HG03108 (cell line): ENCODE data around the gene B3GALT4.
"Not testable (repeated sequence)": the region's sequence is repeated elsewhere in the genome, so short reads cannot be mapped to it uniquely, and the experiment has no call there.

Experiments used
- ATAC-seq: cut with Tn5 transposase; IDR thresholded peaks from one replicate; pipeline ENCODE4 v1.9.1; 2021; ENCODE audit warnings: moderate library complexity; ENCODE audit not compliant: unreplicated experiment

Gene B3GALT4

DNA sequence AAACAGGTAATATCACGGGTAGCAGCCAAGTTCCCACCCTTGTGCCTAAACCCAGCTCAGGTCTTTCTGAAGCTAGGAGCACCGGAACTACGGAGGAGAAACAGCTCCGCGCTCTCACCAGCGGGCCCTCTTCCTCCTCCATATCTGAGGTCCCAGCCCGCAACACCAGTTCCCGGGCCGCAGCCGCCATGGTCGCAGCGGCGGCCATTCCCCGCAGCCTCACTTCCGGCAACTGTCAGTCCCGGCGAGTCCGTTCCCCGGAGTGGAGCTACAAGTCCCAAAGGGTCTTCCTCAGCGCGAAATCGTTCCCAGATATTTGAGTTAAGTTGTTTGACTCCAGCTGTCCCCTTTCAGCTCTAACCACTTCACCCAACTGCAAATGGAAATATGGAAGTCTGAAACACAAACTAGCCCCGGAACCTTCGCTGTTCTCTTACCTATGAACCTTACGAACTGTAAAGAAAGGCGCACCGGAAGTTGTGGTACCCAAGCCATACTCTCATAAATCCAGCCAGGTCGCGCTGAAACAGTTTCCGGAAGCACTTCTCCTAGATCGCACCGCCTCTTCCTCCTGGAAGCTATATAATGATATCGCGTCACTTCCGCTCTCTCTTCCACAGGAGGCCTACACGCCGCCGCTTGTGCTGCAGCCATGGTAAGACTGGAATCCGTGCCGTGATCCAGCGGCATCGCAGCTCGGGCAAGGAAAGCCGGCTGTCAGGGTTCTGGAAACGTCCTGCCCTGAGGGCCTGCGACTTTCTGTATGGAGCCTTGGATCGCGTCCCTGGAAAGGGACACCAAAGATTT, 5.3 kb upstream of the B3GALT4 start, which contains the start of the genes RPS18 and VPS52:
Gene RPS18, plus strand, starts transcription at position 608 of the 807 bp plus-strand sequence. Its CDS starts 45 bp downstream, at position 653.
Gene VPS52, minus strand, starts transcription at position 409 of the 807 bp plus-strand sequence. Its CDS starts 201 bp downstream, at position 208.
- peak; percentile 82 for ATAC-seq

DNA sequence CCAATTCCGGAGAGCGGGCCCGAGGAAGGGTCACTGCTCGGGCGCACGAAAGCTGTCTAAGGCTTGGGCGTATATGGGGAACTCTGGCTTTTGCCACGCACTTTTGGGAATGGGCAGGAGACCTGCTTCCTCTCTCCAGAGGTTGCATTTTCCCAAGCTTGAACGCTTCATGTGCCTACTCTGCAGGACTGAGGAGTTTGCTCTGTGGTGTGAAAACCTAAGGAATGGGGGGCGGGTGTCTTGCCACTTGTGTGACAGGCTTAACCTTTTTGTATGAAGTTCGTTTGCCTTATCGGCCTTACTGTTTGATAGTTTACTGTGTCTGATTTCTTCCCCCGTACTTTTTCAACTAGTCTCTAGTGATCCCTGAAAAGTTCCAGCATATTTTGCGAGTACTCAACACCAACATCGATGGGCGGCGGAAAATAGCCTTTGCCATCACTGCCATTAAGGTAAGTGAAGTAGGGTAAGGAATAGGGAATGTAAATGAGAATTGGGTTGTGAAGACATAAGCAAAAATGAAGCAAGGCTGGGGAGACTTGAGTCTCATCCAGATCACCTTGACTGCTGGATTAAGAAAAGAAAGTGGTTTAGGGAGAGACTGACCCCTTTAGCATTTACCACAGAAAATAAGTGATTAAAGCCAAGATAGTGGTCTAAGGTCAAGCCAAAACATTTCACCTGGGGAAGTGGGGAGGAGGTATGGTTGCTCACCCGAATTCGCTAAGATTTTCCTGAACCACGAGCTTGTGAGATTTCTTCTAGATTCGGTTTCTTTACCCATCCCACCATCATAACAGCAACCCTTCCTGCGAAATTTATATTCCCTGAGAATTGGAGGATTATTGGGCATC, 4.4 kb upstream of the B3GALT4 start:
- no peak for ATAC-seq

DNA sequence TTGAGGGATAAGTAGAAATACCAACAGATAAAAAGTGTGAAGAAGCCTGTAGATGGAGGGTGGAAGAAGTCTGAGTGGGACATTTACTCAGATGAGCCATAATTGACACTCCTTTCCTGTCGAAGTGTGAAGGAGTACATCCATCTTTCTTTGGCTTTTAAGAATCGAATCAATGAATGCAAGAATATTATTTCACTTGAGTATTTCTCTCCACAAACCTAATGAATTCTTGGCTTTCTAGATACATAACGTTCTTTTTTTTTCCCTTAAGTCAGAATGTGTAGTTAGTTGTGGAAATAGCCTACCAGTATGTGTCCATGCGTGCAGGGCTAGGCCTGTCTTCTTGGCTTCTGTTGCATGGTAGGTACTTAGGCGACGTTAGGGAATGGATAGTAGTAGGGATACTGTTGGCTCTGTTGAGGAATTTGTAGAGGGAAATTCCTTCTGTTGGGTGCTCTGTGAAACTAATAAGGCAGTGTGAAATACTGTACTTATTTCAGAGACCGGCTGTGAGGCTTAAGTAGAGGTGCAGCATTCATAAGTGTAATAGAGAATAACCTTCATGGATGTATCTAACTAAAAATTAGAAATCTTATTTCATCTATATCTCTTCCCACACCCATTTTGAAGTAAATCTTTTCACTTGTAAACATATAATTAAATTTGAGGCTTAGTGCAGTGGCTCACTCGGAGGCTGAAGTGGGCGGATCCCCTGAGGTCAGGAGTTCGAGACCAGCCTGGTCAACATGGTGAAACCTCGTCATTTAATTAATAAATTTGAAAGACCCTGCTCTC, 3.6 kb upstream of the B3GALT4 start:
- no peak for ATAC-seq

- ATAC-seq, result no peak
These were observed 2.7 kb upstream of the B3GALT4 start for GRCh38 chr6:33273924-33274902.

- not testable (repeated sequence) for ATAC-seq
These were observed 935 bp upstream of the B3GALT4 start for GRCh38 chr6:33275795-33276580.

DNA sequence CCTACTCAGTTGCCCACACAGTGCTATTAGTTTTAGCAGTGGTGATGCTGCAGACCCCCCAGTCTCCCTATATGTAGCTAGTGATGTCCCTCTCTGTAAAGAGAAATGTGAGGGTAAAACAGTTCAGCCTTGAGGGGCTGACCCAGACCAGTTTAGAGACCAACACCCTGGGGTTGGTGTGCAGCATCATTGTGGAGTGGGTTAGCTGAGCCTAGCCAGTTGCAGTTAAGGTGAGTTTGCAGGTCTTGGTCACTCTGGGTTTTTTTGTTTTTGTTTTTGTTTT, 401 bp upstream of the B3GALT4 start:
- no peak for ATAC-seq

- no peak for ATAC-seq
These were observed 904 bp downstream of the B3GALT4 start for GRCh38 chr6:33277663-33278391.

DNA sequence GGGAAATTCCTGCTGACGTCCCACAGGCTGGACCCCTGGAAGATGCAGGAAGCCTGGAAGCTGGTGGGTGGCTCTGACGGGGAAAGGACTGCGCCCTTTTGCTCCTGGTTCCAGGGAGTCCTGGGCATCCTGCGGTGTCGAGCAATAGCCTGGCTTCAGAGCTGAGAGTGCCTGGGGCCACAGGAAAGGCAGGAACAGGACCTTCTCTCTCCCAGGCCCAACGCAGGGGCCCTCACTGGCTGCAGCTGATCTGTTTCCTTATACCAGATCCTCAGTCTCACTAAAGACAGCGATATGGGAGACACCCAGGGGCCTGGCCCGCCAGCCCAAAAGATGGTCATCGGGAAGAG, 1.4 kb downstream of the B3GALT4 start:
- no peak for ATAC-seq

DNA sequence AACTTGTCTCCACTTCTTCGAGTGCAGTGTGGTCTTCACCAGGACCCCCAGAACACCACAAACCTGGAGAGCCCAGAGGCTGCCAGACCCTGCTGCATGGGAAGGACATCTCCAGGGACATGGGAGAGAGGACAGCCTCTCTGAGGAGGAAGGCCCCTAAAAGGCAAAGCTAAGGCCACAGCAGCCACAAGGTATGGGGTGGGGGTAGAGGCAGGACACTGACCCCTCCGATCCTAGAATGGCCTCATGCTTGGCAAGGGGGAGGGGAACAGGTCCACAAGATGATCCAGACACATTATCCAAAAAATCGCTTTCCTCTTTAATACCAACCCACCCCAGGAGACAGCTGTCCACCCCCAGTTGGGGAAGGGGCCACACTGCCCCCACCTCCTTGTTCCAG, 1.9 kb downstream of the B3GALT4 start:
- no peak for ATAC-seq

- no peak for ATAC-seq
These were observed 2.4 kb downstream of the B3GALT4 start for GRCh38 chr6:33279257-33279695.

- ATAC-seq, result no peak
These were observed 3.1 kb downstream of the B3GALT4 start for GRCh38 chr6:33279971-33280511.

- no peak for ATAC-seq
These were observed 3.6 kb downstream of the B3GALT4 start for GRCh38 chr6:33280539-33280938.

DNA sequence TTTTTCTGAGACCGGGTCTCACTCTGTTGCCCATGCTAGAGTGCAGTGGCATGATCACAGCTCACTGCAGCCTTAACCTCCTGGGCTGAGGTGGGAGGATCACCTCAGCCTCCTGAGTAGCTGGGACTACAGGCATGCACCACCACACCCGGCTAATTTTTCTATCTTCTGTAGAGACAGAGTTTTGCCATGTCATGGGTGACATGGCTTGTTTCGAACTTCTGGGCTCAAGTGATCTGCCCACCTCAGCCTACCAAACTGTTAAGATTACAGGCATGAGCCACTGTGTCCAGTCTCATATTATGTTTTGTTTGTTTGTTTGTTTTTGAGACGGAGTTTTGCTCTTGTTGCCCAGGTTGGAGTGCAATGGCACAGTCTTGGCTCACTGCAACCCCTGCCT, 8.3 kb downstream of the B3GALT4 start:
- ATAC-seq, result not testable (repeated sequence)

- ATAC-seq, result no peak
These were observed 10.3 kb downstream of the B3GALT4 start for GRCh38 chr6:33286946-33287914.

DNA sequence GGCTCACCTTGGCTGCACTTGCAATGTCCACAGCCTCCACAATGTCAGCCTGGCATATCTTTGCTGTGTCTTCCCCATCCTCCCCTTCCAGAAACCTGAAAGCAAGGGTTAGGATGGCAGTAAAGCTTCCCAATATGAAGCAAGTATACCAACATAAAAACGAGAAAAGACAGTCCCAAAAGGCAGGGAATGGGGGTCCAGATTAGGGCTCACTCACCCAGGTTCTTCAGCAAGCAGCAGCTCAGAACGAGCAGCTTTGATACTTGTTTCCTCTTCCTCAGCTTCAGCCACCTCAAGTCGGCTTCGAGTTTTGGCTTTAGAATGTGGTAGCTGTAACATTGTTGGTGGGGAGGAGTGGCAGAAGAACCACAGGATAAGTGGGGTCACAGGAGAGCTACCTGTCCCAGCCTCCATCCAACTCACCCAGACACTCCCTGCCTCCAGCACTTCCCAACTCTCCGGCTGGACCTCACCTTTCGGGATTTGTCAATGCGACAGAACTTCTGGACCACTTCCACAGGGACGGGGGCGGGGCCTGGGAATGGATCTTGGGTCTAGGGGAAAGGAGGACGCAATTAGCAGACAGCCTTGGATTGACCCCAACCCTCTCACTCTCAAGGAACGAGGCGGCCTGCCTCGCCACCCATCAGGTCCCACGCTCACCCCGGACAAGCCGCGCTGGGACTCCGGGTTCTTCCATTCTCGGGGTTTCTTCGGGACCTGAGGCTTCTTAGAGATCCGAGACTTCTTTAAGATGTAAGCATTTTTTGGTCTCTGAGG, 11.4 kb downstream of the B3GALT4 start:
- ATAC-seq, result peak; percentile 7
